SIG-M5 treated with dmso at 0.1 percent for 504 hours (cell line): ENCODE measurements around the gene IBSP.
A peak's percentile ranks its signal among the peaks of the same experiment; 100 is the strongest.

Experiments
- DNase-seq: peaks from one replicate; lab custom pipeline; 2025; ENCODE audit not compliant: unreplicated experiment; lab: John Stamatoyannopoulos, UW

IBSP gene

DNA sequence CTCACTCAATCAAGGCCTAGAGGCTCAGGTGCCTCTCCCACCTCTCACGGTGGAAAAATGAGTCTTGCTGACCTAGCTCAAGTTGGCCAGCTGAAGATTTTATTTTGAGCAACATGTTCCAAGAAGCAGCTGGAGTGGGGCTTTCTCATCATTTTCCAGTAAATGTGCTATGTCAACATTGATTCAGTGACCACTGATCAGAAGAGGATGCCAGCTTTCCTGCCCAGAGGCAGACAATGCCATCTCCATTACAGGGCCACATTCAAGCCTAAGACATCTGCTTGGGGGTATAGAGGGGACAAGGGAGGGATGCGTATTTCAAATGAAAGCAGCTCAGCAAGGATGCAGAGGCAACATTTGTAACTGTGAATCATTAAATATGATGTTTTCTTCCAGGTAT, 36.4 kb downstream of the IBSP start:
- no peak for DNase-seq

DNA sequence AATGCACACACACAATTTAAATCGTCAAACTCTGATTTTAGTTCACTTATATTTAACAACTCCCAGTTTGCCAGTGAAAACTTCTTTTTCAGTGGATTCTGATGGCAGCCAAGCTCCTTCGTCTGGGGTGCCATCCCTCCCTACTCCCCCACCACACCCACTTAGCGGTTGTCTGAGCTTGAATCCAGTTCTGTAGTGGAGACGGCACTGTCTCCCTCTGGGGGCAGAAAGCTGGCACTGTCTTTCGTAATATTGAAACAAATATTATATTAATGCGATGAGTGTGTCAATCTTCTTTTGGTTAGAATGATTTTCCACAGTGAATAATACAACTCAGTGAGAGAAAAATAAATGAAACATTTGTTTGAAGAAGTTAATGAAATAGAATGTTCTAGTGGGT, 38.9 kb downstream of the IBSP start:
- peak; percentile 11 for DNase-seq

DNA sequence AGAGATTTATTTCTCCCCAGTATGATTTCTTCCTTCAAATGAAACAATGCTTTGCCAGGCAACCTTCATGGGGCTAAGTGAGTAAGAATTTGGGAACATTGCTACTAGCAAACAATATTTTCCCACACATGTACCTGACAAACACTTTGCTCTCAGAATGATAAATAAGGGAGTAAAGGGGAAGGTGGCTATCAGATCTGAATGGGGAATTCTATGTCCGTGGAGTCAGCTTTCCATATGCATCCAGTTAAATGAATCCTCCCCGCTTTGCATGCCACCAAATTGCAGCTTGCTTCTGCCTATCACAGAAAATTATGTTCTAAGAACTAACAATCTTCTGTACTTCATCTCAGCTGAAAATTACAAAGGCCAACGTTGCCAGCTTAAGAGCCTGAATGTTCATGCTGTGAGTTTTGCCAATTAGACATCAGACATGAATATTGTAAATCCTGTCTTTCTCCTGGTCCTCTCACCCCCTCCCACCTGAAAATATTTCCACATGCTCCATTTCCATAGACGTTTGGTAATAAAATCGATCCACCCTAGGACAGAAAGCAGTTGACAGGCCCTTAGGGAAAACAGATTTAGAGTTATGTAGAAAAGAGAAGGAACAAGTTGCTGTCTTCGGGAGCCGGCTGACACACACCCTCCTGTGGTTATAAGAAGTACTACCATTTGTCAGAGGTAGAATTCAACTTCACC, 39.7 kb downstream of the IBSP start:
- peak; percentile 64 for DNase-seq

GRCh38 chr4:87839592-87839946, 40.2 kb downstream of the IBSP start:
- no peak for DNase-seq

DNA sequence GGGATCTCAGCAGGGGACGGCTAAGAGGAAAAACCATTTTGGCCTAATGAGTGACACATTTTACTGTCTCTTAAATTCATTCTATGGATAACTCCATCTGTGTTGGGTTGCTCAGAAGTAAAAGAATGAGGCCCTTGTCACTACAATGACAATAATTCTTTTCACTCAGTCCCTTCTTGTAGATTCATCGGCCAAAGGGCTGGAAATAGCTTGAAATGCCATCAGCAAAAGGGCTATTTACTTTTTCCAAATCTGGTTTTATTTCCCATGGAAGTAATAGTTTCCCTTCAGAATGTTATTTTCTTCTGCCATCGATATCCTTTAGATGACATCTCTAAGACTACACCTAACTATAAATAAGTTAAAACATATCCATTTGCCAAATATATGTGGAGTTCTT, 40.8 kb downstream of the IBSP start:
- no peak for DNase-seq

DNA sequence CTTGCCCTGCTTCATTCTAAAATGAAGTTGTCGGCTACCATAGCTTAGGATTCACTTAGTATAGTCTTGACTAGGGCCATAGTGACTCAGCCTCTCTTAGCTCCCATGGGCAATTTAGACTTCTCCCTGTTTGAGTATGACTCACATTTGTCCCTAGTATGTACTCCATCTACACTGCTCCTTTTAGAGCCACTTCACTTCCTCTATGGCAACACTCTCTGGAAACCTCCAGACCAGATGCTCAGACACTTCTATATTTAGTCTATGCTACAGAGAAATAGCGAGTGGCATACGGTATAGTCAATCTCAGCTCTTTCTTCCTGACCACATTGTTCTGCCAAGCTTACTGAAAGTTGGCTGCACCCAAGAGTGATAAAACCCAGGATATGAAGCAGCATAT, 44.6 kb downstream of the IBSP start:
- DNase-seq = peak; percentile 94

GRCh38 chr4:87844452-87844851, 45.1 kb downstream of the IBSP start:
- DNase-seq = no peak

GRCh38 chr4:87846226-87846625, 46.9 kb downstream of the IBSP start:
- DNase-seq = no peak

DNA sequence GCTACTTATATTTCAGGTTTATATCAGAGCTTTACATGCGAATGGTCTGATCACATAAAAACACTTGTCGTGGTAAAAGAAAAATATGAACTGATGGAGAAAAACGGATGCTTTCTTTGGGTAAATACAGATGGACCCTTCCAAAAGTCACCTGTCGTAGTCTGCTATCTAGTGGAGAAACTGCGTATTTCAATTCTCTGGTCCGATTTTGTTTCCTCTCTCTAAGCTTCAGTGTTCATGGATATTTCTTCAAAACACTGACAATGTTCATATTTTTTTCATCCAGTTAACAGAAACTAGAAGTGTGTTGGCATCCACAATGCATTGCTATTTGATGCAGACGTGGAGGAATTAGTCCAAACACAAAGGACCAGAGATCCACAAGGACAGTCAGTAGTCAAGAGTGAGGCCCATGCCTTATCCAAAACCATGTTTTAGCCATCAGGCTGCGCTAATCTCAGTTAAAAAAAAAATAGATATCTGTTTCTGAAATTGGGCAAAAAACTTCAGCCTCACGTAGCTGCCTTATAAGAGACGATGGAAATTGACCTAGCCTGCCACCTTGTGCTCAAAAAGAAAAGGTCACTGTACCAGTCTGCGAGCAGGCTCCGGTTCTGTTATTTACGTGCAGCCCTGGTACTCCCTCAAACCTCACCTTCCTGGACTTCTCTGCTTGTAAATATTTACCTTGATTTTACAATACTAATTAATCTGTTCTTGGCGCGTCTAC, 49.4 kb downstream of the IBSP start:
- DNase-seq = peak; percentile 77

DNA sequence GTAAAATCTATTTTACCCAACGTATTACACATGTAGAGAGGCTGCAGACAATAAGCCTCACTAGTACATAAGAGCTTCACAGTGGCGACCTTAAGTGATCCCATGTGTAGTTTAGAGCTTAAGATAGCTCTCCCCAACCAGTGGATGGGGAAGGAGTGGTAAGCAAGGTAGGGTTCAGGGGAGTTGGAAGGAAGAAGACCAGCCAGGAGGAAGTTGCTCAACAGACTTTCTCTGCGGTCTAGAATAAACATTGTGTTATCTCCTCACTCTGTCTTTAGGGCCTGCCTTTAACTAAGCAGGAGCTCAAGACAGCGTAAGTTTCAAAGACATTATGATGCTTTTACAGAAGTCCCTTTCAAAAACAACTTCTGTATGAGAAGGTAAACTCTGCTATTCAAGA, 50.3 kb downstream of the IBSP start:
- peak; percentile 87 for DNase-seq

GRCh38 chr4:87851332-87851731, 52.0 kb downstream of the IBSP start:
- DNase-seq = peak; percentile 86

DNA sequence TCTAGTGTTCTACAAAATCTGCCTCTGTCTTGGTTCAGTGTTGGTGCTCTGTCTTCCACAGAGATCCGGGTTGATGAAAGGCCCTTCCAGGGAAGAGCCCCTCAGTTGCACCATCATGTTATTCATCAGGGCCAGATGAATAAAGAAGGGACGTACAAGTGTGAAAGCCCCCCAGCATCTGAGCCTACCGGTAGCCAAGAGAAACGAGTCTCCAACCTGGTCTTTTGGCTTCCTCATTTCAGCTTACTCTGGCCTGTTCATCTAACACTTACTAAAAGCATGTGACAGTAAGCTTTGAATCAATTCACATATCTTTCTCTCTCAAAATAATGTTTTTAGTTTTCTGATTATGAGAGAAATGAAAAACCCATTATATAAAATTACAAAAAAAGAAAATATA, 52.6 kb downstream of the IBSP start:
- DNase-seq = no peak

DNA sequence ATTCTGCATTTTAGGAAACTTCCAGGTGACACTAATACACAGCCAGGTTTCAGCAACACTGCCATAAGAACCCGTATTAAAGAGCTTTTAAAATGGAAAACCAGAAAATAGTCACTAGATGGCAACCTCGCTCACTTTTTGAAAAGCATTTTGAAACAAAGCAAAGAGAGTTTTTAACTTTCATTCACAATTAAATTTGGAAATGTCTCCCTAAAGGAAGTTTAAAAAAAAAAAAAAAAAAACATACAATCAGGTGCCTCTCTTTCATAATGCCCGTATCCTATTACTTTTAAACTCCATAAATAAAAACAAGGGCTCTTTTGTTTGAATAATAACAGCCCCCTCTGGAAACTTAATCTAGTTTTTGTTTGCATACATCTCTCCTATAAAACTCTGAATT, 53.8 kb downstream of the IBSP start:
- peak; percentile 54 for DNase-seq

GRCh38 chr4:87853891-87854290, 54.5 kb downstream of the IBSP start:
- no peak for DNase-seq

DNA sequence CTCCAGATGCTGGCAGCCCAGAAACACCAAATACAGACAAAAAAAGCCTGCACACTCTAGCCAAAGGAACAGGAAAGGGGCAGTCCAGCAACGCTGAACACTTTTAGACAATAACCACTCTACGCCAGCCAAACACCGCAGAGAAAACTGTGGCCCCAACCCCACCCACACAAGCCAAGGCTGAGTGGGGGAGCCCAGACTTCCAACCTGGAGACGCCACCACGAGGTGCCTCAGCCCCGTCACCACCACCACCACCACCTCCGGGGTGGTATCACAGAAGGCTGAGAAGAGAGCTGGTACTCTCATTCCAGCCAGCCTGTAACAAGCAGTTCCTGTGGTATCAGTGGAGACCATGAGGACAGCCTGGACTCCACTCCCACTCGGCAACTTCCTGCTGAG, 56.2 kb downstream of the IBSP start:
- DNase-seq = no peak

- DNase-seq = no peak
These were observed 57.5 kb downstream of the IBSP start for GRCh38 chr4:87856816-87857215.

- DNase-seq = no peak
These were observed 58.4 kb downstream of the IBSP start for GRCh38 chr4:87857789-87858188.
